ENCODE data around the gene FAM13B. TPM values are rescaled to one million over a fixed set of nuclear protein-coding genes. Genes with fewer than 3 reads are reported as not detected.
"Not testable (repeated sequence)": the region's sequence is repeated elsewhere in the genome, so short reads cannot be mapped to it uniquely, and the experiment has no call there.

The FAM13B gene
- polyA plus RNA-seq, 1 of the 3 experiments (the other 2 are of a cell fraction): 13.0 TPM

DNA sequence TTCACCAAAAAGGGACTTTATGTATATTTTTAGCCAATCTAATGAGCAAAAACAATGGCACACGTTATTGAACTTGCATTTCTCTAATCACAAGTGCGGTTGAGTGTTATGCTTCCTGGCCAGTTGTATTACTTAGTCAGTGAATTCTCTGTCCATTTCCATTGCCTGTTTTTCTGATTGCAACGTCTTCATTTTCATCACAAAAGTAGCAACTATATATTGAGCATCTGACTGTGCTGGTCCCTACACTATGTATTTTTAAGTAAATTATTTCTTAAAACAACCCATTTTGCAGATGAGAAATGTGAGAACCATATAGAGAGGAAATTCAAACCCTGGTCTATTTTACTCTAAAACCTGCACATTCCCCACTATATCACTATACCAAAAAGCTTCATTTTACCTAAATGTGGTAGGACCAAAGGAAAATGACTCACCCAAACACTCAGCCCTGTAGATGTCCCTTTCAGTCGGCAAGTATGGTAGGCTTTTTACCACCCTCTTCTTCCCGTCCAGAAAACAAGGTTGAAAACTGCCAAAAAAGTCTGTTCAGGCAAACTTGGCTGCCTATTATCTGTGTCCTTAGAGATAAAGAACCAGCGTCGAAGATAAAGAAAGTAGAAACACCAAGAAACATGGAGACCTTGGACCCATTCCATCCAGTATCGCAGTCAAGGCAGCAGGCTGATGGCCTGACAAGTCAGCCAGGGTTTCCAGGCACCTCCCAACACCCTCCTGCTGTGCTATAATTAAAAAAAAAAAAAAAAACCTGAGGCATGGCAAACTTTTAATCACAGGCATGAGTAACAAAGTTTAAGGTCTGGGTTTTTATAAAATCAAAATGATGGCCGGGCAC, 18.8 kb upstream of the FAM13B start (continued):
- TF ChIP-seq ZBTB33 (IDR thresholded peaks at IDR 0.05; ENCODE audit: borderline replicate concordance, low read depth) (no peak), SMC3 (IDR thresholded peaks at IDR 0.05; ENCODE audit: low read depth, low read length) (no peak), RXRA (IDR thresholded peaks at IDR 0.05; ENCODE audit: borderline replicate concordance, low read depth) (no peak), POLR2AphosphoS5 (IDR thresholded peaks at IDR 0.05; ENCODE audit: low read depth, low read length) (no peak), TAF1 (IDR thresholded peaks at IDR 0.05; ENCODE audit: borderline replicate concordance, low read depth, low read length) (no peak)
- TF ChIP-seq, protein P1, sequence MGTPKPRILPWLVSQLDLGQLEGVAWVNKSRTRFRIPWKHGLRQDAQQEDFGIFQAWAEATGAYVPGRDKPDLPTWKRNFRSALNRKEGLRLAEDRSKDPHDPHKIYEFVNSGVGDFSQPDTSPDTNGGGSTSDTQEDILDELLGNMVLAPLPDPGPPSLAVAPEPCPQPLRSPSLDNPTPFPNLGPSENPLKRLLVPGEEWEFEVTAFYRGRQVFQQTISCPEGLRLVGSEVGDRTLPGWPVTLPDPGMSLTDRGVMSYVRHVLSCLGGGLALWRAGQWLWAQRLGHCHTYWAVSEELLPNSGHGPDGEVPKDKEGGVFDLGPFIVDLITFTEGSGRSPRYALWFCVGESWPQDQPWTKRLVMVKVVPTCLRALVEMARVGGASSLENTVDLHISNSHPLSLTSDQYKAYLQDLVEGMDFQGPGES (IDR thresholded peaks at IDR 0.05; ENCODE audit: low read depth, low read length): no peak

DNA sequence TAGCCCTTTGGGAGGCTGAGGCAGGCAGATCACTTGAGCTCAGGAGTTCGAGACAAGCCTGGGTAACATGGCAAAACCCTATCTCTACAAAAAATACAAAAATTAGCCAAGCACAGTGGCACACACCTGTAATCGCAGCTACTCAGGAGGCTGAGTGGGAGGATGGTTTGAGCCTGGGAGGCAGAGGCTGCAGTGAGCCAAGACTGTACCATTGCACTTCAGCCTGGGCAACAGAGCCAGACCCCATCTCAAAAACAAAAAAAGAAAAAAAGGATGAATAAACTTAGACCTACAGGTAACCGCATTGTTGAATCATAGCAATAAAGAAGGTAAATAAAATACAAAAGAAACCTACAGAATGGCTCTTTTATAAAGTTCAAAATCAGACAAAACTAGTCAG, 12.4 kb upstream of the FAM13B start:
- H3K4me3 ChIP-seq (ENCODE audit: low read depth in 2 of 2, low read length in 1 of 2); H3K27me3 ChIP-seq (ENCODE audit: insufficient read depth); H3K4me2 ChIP-seq; H3K4me1 ChIP-seq (ENCODE audit: control insufficient read depth in 1 of 2, insufficient read depth in 2 of 2, low read depth in 1 of 2, low read length in 1 of 2); POLR2A ChIA-PET; DNase-seq; H4K20me1 ChIP-seq (ENCODE audit: insufficient read depth); H2AFZ ChIP-seq (ENCODE audit: low read depth); H3K79me2 ChIP-seq (ENCODE audit: insufficient read depth); H3K9me2 ChIP-seq; H3K27ac ChIP-seq (ENCODE audit: low read depth in 2 of 2, low read length in 1 of 2); H3K9ac ChIP-seq; H3K9me3 ChIP-seq; H3K36me3 ChIP-seq (replicated peaks in 1 of 2; ENCODE audit: control insufficient read depth in 1 of 2, insufficient read depth in 2 of 2, low read length in 1 of 2); H3F3A ChIP-seq (replicated peaks; ENCODE audit: insufficient read depth): not testable (repeated sequence)
- WGBS (ENCODE audit: low lambda C conversion rate): 80% methylated on average over 3 of the region's 3 CpGs
- CTCF ChIA-PET: interaction anchor here (0.7 to 1.9 kb wide), 2 partner anchors 9 to 255 kb away, joined by 3 to 15 read pairs; no protein-coding TSS in a partner anchor

- Histone ChIP-seq H3K36me3 (replicated peaks in 1 of 2; ENCODE audit: control insufficient read depth in 1 of 2, insufficient read depth in 2 of 2, low read length in 1 of 2) (no peaks in the 10 kb centered on the region), H3K27ac (ENCODE audit: low read depth in 2 of 2, low read length in 1 of 2) (no peak overlapping the region), H3K4me3 (ENCODE audit: low read depth in 2 of 2, low read length in 1 of 2) (no peak overlapping the region), H3K9me2 (no peaks in the 10 kb centered on the region), H3K9ac (no peak overlapping the region), H3K4me1 (ENCODE audit: control insufficient read depth in 1 of 2, insufficient read depth in 2 of 2, low read depth in 1 of 2, low read length in 1 of 2) (peaks cover 0 to 4% of the 10 kb centered on the region in 2 experiments; a peak in 1 of 4 replicates), H2AFZ (ENCODE audit: low read depth) (no peak overlapping the region), H3K4me2 (no peak overlapping the region), H3F3A (replicated peaks; ENCODE audit: insufficient read depth) (peaks cover 6% of the 10 kb centered on the region), H3K79me2 (ENCODE audit: insufficient read depth) (no peaks in the 10 kb centered on the region), H4K20me1 (ENCODE audit: insufficient read depth) (no peaks in the 10 kb centered on the region), H3K9me3 (no peaks in the 10 kb centered on the region), H3K27me3 (ENCODE audit: insufficient read depth) (no peaks in the 10 kb centered on the region)
- no peak for TF ChIP-seq NFIC (IDR thresholded peaks at IDR 0.05; ENCODE audit: borderline replicate concordance)
- TF ChIP-seq, protein P2, sequence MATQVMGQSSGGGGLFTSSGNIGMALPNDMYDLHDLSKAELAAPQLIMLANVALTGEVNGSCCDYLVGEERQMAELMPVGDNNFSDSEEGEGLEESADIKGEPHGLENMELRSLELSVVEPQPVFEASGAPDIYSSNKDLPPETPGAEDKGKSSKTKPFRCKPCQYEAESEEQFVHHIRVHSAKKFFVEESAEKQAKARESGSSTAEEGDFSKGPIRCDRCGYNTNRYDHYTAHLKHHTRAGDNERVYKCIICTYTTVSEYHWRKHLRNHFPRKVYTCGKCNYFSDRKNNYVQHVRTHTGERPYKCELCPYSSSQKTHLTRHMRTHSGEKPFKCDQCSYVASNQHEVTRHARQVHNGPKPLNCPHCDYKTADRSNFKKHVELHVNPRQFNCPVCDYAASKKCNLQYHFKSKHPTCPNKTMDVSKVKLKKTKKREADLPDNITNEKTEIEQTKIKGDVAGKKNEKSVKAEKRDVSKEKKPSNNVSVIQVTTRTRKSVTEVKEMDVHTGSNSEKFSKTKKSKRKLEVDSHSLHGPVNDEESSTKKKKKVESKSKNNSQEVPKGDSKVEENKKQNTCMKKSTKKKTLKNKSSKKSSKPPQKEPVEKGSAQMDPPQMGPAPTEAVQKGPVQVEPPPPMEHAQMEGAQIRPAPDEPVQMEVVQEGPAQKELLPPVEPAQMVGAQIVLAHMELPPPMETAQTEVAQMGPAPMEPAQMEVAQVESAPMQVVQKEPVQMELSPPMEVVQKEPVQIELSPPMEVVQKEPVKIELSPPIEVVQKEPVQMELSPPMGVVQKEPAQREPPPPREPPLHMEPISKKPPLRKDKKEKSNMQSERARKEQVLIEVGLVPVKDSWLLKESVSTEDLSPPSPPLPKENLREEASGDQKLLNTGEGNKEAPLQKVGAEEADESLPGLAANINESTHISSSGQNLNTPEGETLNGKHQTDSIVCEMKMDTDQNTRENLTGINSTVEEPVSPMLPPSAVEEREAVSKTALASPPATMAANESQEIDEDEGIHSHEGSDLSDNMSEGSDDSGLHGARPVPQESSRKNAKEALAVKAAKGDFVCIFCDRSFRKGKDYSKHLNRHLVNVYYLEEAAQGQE (IDR thresholded peaks at IDR 0.05; ENCODE audit: low read depth, low read length): no peak
- TF ChIP-seq YY1 (IDR thresholded peaks at IDR 0.05; ENCODE audit: low read depth): no peak
- TF ChIP-seq, protein P1 (IDR thresholded peaks at IDR 0.05; ENCODE audit: low read depth, low read length): no peak
- TF ChIP-seq JUND (IDR thresholded peaks at IDR 0.05): no peak
- no peak for TF ChIP-seq RAD21 (IDR thresholded peaks at IDR 0.05; ENCODE audit: low read length)
- ChIA-PET POLR2A (no interaction called here), CTCF (interaction anchor here (0.7 to 3.0 kb wide), 8 partner anchors 15 to 260 kb away, joined by 3 to 18 read pairs (median 6); no protein-coding TSS in a partner anchor)
- DNase-seq: no peak
- WGBS (ENCODE audit: low lambda C conversion rate): 80% methylated on average over 1 of the region's 1 CpG
Measured at GRCh38 chr5:138038826-138039225, 5.9 kb upstream of the FAM13B start.

Data from SK-N-SH (cell line).